ENCODE results near the gene FLII.
"Not testable (repeated sequence)": the region's sequence is repeated elsewhere in the genome, so short reads cannot be mapped to it uniquely, and the experiment has no call there.

FLII gene

GRCh38 chr17:18217412-18218015 is 41.0 kb downstream of the FLII start:
- peak; percentile 65 for DNase-seq

- DNase-seq = not testable (repeated sequence)
These were observed 41.6 kb downstream of the FLII start for GRCh38 chr17:18216906-18217305.

- DNase-seq = no peak
These were observed 44.8 kb downstream of the FLII start for GRCh38 chr17:18213666-18214270.

- DNase-seq = no peak
These were observed 50.4 kb downstream of the FLII start for GRCh38 chr17:18208092-18208491.

- DNase-seq = no peak
These were observed 51.6 kb downstream of the FLII start for GRCh38 chr17:18206962-18207361.

GRCh38 chr17:18205861-18206260 is 52.7 kb downstream of the FLII start:
- DNase-seq = no peak

GRCh38 chr17:18203308-18203707 is 55.2 kb downstream of the FLII start:
- no peak for DNase-seq

- DNase-seq = no peak
These were observed 57.4 kb downstream of the FLII start for GRCh38 chr17:18201108-18201507.

- no peak for DNase-seq
These were observed 60.0 kb downstream of the FLII start for GRCh38 chr17:18198530-18198929.

GRCh38 chr17:18197535-18198194 is 60.9 kb downstream of the FLII start:
- no peak for DNase-seq

GRCh38 chr17:18195246-18195645 is 63.3 kb downstream of the FLII start:
- DNase-seq = no peak
